Measurements from ENCODE around the gene GTPBP3. TPM values are rescaled to one million over a fixed set of nuclear protein-coding genes. Genes with fewer than 3 reads are reported as not detected.
A peak's percentile ranks its signal among the peaks of the same experiment; 100 is the strongest.

The GTPBP3 gene
- total RNA-seq, 2 experiments from 2014 or later, result 83.2 to 113 TPM

DNA sequence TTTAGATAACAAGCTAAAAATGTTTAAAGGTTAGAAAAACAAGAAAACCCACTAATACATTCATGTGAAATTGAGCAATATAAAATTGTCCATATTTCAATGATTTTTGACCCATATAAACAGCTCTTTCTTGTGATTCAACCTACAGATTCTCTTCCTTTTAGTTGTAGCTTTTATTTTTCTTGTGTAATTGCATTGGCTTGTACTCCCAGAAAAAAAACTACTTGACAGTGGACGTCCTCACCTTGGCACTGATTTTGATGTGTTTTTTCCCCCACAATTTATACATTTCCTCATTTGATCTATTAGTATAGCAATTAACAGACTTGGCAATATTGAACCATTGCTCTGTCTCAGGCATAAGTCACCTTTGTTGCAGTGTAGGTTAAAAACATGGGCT is 51.9 kb downstream of the GTPBP3 start:
- Histone ChIP-seq H4K20me1 (ENCODE audit: insufficient read depth, low read length) (no peaks in the 10 kb centered on the region), H3K4me3 (ENCODE audit: low read depth, low read length, poor library complexity, severe bottlenecking) (no peak overlapping the region), H3K4me2 (ENCODE audit: low read length) (no peak overlapping the region), H3K36me3 (ENCODE audit: insufficient read depth, low read length) (peaks cover 2% of the 10 kb centered on the region; the same call in 1 of the 2 replicates), H3K27ac (ENCODE audit: low read depth, low read length, poor library complexity, severe bottlenecking) (no peak overlapping the region), H3K4me1 (ENCODE audit: insufficient read depth, low read length, poor library complexity, severe bottlenecking) (peaks cover 17% of the 10 kb centered on the region), H3K9me2 (ENCODE audit: insufficient read depth, low read length) (no peaks in the 10 kb centered on the region), H3K79me2 (ENCODE audit: insufficient read depth, low read depth, low read length) (no peaks in the 10 kb centered on the region), H2AFZ (ENCODE audit: low read length) (no peak overlapping the region), H3K9me3 (ENCODE audit: low read length) (no peaks in the 10 kb centered on the region)
- intact Hi-C loops (cut with micrococcal nuclease; ENCODE audit: unreplicated experiment), result no loop called here
- POLR2A ChIA-PET, result no interaction called here
- BruUV-seq (replicated peaks), result no TSS peak
- CTCF ChIA-PET (ENCODE audit: unreplicated experiment), result no interaction called here
- TF ChIP-seq EZH2phosphoT487 (IDR thresholded peaks at IDR 0.05; ENCODE audit: borderline replicate concordance, low read depth, low read length) (no peak), CTCF (conservative IDR thresholded peaks at IDR 0.05; ENCODE audit: low read length) (no peak)
- no peak for DNase-seq (ENCODE audit: low spot score)

GRCh38 chr19:17389957-17390664 is 52.8 kb downstream of the GTPBP3 start:
- H3K4me1 ChIP-seq (ENCODE audit: insufficient read depth, low read length, poor library complexity, severe bottlenecking), result peaks cover 18% of the 10 kb centered on the region
- H3K36me3 ChIP-seq (ENCODE audit: insufficient read depth, low read length), result peaks cover 4% of the 10 kb centered on the region; the same call in 1 of the 2 replicates
- no peak overlapping the region for H2AFZ ChIP-seq (ENCODE audit: low read length)
- POLR2A ChIA-PET, result no interaction called here
- CTCF ChIA-PET (ENCODE audit: unreplicated experiment), result no interaction called here
- no peak overlapping the region for H3K4me3 ChIP-seq (ENCODE audit: low read depth, low read length, poor library complexity, severe bottlenecking)
- no peaks in the 10 kb centered on the region for H3K79me2 ChIP-seq (ENCODE audit: insufficient read depth, low read depth, low read length)
- TF ChIP-seq EZH2phosphoT487 (IDR thresholded peaks at IDR 0.05; ENCODE audit: borderline replicate concordance, low read depth, low read length) (no peak), CTCF (conservative IDR thresholded peaks at IDR 0.05; ENCODE audit: low read length) (no peak)
- no peaks in the 10 kb centered on the region for H3K9me2 ChIP-seq (ENCODE audit: insufficient read depth, low read length)
- no peaks in the 10 kb centered on the region for H4K20me1 ChIP-seq (ENCODE audit: insufficient read depth, low read length)
- H3K27ac ChIP-seq (ENCODE audit: low read depth, low read length, poor library complexity, severe bottlenecking), result no peak overlapping the region
- intact Hi-C loops (cut with micrococcal nuclease; ENCODE audit: unreplicated experiment), result no loop called here
- H3K9me3 ChIP-seq (ENCODE audit: low read length), result no peaks in the 10 kb centered on the region
- BruUV-seq (replicated peaks), result no TSS peak
- H3K4me2 ChIP-seq (ENCODE audit: low read length), result peak overlapping the region; percentile 44; the same call in 1 of the 2 replicates
- DNase-seq (ENCODE audit: low spot score), result no peak
